Measurements from ENCODE around the gene CMPK1. TPM values are rescaled to one million over a fixed set of nuclear protein-coding genes. Genes with fewer than 3 reads are reported as not detected.
"Not testable (repeated sequence)": the region's sequence is repeated elsewhere in the genome, so short reads cannot be mapped to it uniquely, and the experiment has no call there.

CMPK1 gene
- polyA plus RNA-seq, 2 donors: 81.2 to 105 TPM

DNA sequence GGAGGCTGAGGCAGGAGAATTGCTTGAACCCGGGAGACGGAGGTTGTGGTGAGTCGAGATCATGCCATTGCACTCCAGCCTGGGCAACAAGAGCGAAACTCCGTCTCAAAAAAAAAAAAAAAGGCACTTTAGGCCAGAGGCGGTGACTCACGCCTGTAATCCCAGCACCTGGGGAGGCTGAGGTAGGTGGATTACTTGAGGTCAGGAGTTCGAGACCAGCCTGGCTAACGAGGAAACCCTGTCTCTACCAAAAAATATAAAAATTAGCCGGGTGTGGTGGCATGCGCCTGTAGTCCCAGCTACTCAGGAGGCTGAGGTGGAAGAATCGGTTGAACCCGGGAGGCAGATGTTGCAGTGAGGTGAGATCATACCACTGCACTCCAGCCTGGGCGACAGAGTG is 13.6 kb upstream of the CMPK1 start:
- H3K9me3 ChIP-seq (ENCODE audit: control insufficient read depth in 2 of 2, insufficient read depth in 1 of 2, low read depth in 1 of 2, low read length in 1 of 2); H3K4me1 ChIP-seq (ENCODE audit: control insufficient read depth in 2 of 2, insufficient read depth in 2 of 2, low read length in 1 of 2); H3K27me3 ChIP-seq (ENCODE audit: control insufficient read depth in 1 of 2, insufficient read depth in 2 of 2, low read length in 2 of 2); H3K4me3 ChIP-seq (ENCODE audit: low read depth in 1 of 2, low read length in 2 of 2); H3K36me3 ChIP-seq (ENCODE audit: control insufficient read depth in 2 of 2, insufficient read depth in 2 of 2, low read length in 1 of 2); H3K27ac ChIP-seq (ENCODE audit: low read depth in 2 of 2, low read length in 1 of 2): not testable (repeated sequence)
- WGBS, 2 donors: 92 to 94% methylated on average over 14 of the region's 14 CpGs

DNA sequence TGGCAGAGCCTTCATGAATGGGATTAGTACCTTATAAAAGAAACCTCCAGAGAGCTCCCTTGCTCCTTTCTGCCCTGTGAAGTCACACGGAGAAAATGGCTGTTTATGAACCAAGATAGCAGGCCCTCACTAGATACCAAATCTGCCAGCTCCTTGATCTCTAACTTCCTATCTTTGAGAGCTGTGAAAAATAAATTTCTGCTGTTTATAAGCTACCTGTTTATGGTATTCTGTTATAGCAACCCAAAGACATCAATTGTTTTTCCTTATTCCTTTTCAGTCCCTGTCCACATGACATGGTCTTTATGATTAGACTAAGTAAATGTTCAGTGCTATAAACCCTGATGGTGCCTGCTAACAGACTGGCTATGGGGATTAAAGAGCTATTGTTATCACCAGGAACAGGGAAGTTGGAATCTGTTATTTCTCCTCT is 10.0 kb upstream of the CMPK1 start:
- Histone ChIP-seq H3K27me3 (ENCODE audit: control insufficient read depth in 1 of 2, insufficient read depth in 2 of 2, low read length in 2 of 2) (no peaks in the 10 kb centered on the region), H3K4me1 (ENCODE audit: control insufficient read depth in 2 of 2, insufficient read depth in 2 of 2, low read length in 1 of 2) (peaks cover 0 to 3% of the 10 kb centered on the region in 2 donors), H3K36me3 (ENCODE audit: control insufficient read depth in 2 of 2, insufficient read depth in 2 of 2, low read length in 1 of 2) (no peaks in the 10 kb centered on the region), H3K9me3 (ENCODE audit: control insufficient read depth in 2 of 2, insufficient read depth in 1 of 2, low read depth in 1 of 2, low read length in 1 of 2) (no peaks in the 10 kb centered on the region), H3K27ac (ENCODE audit: low read depth in 2 of 2, low read length in 1 of 2) (peak overlapping the region in 1 of 2 donors; percentile 28), H3K4me3 (ENCODE audit: low read depth in 1 of 2, low read length in 2 of 2) (no peak overlapping the region)
- WGBS, 2 donors: 20 to 40% methylated on average over 1 of the region's 1 CpG

DNA sequence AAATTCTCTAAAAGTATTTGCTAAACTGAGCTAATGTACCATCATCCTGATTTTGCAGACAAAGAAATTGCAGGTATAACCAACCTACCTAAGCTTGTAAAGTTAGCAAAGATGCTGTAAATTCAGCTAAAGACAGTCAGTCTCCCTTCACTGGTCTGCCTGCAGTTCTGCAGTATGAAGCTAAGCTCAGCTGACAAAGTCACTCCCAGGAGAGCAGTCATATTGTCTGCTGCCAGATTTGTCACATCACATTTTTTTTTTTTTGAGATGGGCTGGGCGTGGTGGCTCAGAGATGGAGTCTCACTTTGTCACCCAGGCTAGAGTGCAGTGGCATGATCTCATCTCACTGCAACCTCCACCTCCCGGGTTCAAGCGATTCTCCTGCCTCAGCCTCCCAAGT is 8.9 kb upstream of the CMPK1 start:
- WGBS, 2 donors: 72 to 91% methylated on average over 3 of the region's 3 CpGs

DNA sequence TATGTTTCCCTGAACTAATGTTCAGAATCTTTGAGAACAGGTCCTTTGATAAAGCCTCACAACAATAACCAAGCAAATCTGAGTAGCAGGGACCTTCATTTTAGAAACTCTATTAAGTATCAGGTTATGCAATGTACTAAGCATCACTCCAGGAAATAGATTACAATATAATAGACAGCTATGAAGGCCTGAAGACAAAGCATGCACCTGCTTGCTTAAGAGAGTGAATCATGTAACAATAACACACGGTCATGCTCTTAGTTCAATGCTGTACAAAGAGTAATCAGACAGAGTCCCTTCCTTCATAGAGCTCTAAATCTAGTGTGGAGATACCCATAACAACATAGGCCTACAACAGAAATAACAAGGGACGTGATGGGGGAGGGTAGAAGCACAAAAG is 8.1 kb upstream of the CMPK1 start:
- 59 to 60% methylated on average over 2 of the region's 2 CpGs for WGBS, 2 donors
- Histone ChIP-seq H3K4me1 (ENCODE audit: control insufficient read depth in 2 of 2, insufficient read depth in 2 of 2, low read length in 1 of 2) (peaks cover 0 to 3% of the 10 kb centered on the region in 2 donors), H3K27ac (ENCODE audit: low read depth in 2 of 2, low read length in 1 of 2) (peak overlapping the region; percentile 88 to 89), H3K36me3 (ENCODE audit: control insufficient read depth in 2 of 2, insufficient read depth in 2 of 2, low read length in 1 of 2) (no peaks in the 10 kb centered on the region), H3K4me3 (ENCODE audit: low read depth in 1 of 2, low read length in 2 of 2) (no peak overlapping the region), H3K9me3 (ENCODE audit: control insufficient read depth in 2 of 2, insufficient read depth in 1 of 2, low read depth in 1 of 2, low read length in 1 of 2) (no peaks in the 10 kb centered on the region), H3K27me3 (ENCODE audit: control insufficient read depth in 1 of 2, insufficient read depth in 2 of 2, low read length in 2 of 2) (no peaks in the 10 kb centered on the region)

More for the DNA sequence above, 8.9 kb upstream of the CMPK1 start:
- Histone ChIP-seq H3K9me3 (ENCODE audit: control insufficient read depth in 2 of 2, insufficient read depth in 1 of 2, low read depth in 1 of 2, low read length in 1 of 2) (no peaks in the 10 kb centered on the region), H3K4me3 (ENCODE audit: low read depth in 1 of 2, low read length in 2 of 2) (no peak overlapping the region), H3K27me3 (ENCODE audit: control insufficient read depth in 1 of 2, insufficient read depth in 2 of 2, low read length in 2 of 2) (no peaks in the 10 kb centered on the region), H3K4me1 (ENCODE audit: control insufficient read depth in 2 of 2, insufficient read depth in 2 of 2, low read length in 1 of 2) (peaks cover 0 to 3% of the 10 kb centered on the region in 2 donors), H3K27ac (ENCODE audit: low read depth in 2 of 2, low read length in 1 of 2) (peak overlapping the region; percentile 88 to 89), H3K36me3 (ENCODE audit: control insufficient read depth in 2 of 2, insufficient read depth in 2 of 2, low read length in 1 of 2) (no peaks in the 10 kb centered on the region)

DNA sequence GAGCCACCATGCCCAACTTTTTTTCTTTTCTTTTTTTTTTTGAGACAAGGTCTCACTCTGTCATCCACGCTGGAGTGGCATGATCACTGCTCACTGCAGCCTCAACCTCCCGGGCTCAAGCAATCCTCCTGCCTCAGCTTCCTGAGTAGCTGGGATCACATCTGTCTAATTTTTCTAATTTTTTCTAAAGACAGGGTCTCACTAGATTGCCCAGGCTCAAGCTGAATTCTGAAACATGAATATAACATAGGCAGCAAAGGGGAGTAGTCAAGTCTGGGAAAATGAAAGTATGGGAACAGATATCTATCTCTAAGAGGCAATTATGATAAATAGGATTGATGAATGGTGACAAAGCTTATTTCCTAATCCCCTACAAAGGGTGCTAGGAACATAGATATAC is 7.3 kb upstream of the CMPK1 start:
- H3K4me1 ChIP-seq (ENCODE audit: control insufficient read depth in 2 of 2, insufficient read depth in 2 of 2, low read length in 1 of 2): peaks cover 0 to 3% of the 10 kb centered on the region in 2 donors
- 84 to 86% methylated on average over 2 of the region's 2 CpGs for WGBS, 2 donors

DNA sequence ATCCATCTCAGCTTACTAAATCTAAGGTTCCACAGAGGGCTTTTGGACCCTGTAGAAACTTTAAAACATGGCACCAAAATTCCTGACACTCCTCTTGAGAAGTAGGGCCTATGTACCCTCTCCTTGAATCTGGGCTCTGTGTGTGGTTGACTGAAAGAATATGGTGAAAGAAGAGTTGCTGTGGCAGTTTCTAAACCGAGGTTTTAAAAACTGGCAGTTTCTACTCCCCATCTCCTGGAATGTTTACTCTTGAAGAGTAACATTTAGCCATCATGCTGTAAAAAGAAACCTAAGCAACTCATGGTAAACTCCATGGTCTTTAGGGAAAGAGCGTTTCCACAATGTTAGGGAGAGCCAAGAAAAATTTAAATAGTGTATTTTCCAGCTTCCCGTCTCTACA is 4.6 kb upstream of the CMPK1 start:
- 91 to 93% methylated on average over 3 of the region's 3 CpGs for WGBS, 2 donors
- H3K4me3 ChIP-seq (ENCODE audit: low read depth in 1 of 2, low read length in 2 of 2): no peak overlapping the region
- no peaks in the 10 kb centered on the region for H3K27me3 ChIP-seq (ENCODE audit: control insufficient read depth in 1 of 2, insufficient read depth in 2 of 2, low read length in 2 of 2)
- H3K36me3 ChIP-seq (ENCODE audit: control insufficient read depth in 2 of 2, insufficient read depth in 2 of 2, low read length in 1 of 2): no peaks in the 10 kb centered on the region
- H3K27ac ChIP-seq (ENCODE audit: low read depth in 2 of 2, low read length in 1 of 2): peak overlapping the region; percentile 39 to 82
- H3K4me1 ChIP-seq (ENCODE audit: control insufficient read depth in 2 of 2, insufficient read depth in 2 of 2, low read length in 1 of 2): peaks cover 3% of the 10 kb centered on the region in 2 donors
- H3K9me3 ChIP-seq (ENCODE audit: control insufficient read depth in 2 of 2, insufficient read depth in 1 of 2, low read depth in 1 of 2, low read length in 1 of 2): no peaks in the 10 kb centered on the region

More for the DNA sequence above, 7.3 kb upstream of the CMPK1 start:
- Histone ChIP-seq H3K9me3 (ENCODE audit: control insufficient read depth in 2 of 2, insufficient read depth in 1 of 2, low read depth in 1 of 2, low read length in 1 of 2) (no peaks in the 10 kb centered on the region), H3K36me3 (ENCODE audit: control insufficient read depth in 2 of 2, insufficient read depth in 2 of 2, low read length in 1 of 2) (no peaks in the 10 kb centered on the region), H3K4me3 (ENCODE audit: low read depth in 1 of 2, low read length in 2 of 2) (no peak overlapping the region), H3K27me3 (ENCODE audit: control insufficient read depth in 1 of 2, insufficient read depth in 2 of 2, low read length in 2 of 2) (no peaks in the 10 kb centered on the region), H3K27ac (ENCODE audit: low read depth in 2 of 2, low read length in 1 of 2) (peak overlapping the region; percentile 46 to 79)

DNA sequence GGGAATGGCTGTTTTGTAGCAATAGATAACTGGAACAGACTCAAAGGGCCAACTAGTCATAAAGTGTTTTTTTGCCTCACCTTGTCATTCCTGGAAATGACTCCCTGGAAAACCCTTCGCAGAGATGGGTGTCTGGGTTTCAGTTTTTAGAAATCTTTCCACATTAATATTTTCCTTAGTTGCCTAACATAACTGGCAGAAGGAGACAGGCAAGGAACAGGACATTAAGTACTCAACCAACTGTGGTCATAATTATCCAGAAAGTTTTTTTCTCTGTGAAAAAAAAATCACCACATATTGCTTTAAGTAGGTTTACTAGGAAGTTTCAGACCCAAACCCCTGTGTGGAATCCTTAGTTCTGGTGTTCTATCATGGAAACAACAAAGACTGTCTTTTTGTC is 3.4 kb upstream of the CMPK1 start:
- H3K27me3 ChIP-seq (ENCODE audit: control insufficient read depth in 1 of 2, insufficient read depth in 2 of 2, low read length in 2 of 2): no peaks in the 10 kb centered on the region
- H3K27ac ChIP-seq (ENCODE audit: low read depth in 2 of 2, low read length in 1 of 2): no peak overlapping the region
- H3K4me3 ChIP-seq (ENCODE audit: low read depth in 1 of 2, low read length in 2 of 2): no peak overlapping the region
- WGBS, 2 donors: 83 to 91% methylated on average over 1 of the region's 1 CpG
- H3K9me3 ChIP-seq (ENCODE audit: control insufficient read depth in 2 of 2, insufficient read depth in 1 of 2, low read depth in 1 of 2, low read length in 1 of 2): no peaks in the 10 kb centered on the region
- no peaks in the 10 kb centered on the region for H3K36me3 ChIP-seq (ENCODE audit: control insufficient read depth in 2 of 2, insufficient read depth in 2 of 2, low read length in 1 of 2)
- H3K4me1 ChIP-seq (ENCODE audit: control insufficient read depth in 2 of 2, insufficient read depth in 2 of 2, low read length in 1 of 2): peaks cover 3% of the 10 kb centered on the region in 2 donors

DNA sequence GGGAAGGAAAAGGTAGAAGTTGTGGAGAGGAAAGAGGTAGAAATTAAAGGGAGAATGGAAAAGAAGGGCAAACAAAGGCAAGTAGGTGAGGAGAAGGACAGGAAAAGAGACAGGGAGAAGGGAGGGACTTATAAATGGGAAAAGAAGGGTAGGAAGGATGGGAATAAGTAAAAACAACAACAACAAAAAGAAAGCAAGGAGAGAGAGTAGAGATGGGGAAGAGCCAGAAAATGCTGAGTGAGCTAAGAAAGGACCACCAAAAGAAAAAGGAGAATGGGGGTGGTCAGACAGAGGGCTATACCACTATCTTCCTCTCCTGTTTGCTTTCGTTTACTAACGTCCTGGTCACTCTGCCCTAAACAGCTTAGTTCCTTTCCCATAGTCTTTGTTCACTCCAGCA is 1.7 kb upstream of the CMPK1 start:
- peaks cover 3 to 5% of the 10 kb centered on the region in 2 donors for H3K4me1 ChIP-seq (ENCODE audit: control insufficient read depth in 2 of 2, insufficient read depth in 2 of 2, low read length in 1 of 2)
- WGBS, 2 donors: 85 to 89% methylated on average over 2 of the region's 2 CpGs
- no peaks in the 10 kb centered on the region for H3K9me3 ChIP-seq (ENCODE audit: control insufficient read depth in 2 of 2, insufficient read depth in 1 of 2, low read depth in 1 of 2, low read length in 1 of 2)
- no peaks in the 10 kb centered on the region for H3K36me3 ChIP-seq (ENCODE audit: control insufficient read depth in 2 of 2, insufficient read depth in 2 of 2, low read length in 1 of 2)
- no peaks in the 10 kb centered on the region for H3K27me3 ChIP-seq (ENCODE audit: control insufficient read depth in 1 of 2, insufficient read depth in 2 of 2, low read length in 2 of 2)
- H3K27ac ChIP-seq (ENCODE audit: low read depth in 2 of 2, low read length in 1 of 2): no peak overlapping the region
- H3K4me3 ChIP-seq (ENCODE audit: low read depth in 1 of 2, low read length in 2 of 2): no peak overlapping the region

DNA sequence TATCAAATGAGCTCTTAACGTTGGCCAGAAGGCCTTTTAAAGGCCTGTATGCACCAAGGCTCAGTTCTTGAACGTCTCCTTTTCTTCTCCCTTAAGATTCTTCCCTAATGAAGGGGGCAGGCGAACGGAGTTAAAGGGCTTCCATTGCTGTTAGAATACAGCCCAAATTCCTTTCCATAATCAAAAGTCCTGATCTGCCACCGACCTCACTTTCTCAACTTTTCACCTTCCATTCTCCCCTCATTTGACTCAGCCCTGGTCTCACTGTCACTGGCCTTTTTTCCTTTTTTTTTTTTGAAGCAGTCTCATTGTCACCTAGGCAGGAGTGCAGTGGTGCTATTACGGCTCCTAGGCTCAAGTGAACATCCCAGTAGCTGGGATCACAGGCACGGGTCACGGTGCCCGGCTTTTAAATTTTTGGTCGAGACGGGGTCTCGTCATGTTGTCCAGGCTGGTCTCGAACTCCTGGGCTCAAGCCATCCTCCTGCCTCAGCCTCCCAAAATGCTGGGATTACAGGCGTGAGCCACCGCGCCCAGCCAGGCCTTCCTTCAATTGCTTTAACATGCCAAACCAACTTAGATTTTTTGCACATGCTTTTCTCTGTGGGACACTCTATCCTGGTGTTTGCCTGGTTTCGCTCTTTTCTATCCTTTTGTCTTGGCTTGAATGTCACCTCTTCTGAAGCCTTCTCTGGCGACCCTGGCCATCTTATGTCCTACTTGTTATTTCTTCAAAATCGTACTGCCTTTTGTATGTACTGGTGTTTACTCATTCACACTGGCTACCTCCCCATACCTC is 612 bp upstream of the CMPK1 start:
- Histone ChIP-seq H3K36me3 (ENCODE audit: control insufficient read depth in 2 of 2, insufficient read depth in 2 of 2, low read length in 1 of 2) (no peaks in the 10 kb centered on the region), H3K27ac (ENCODE audit: low read depth in 2 of 2, low read length in 1 of 2) (peak overlapping the region; percentile 98 to 99), H3K4me3 (ENCODE audit: low read depth in 1 of 2, low read length in 2 of 2) (peak overlapping the region; percentile 86 to 96), H3K27me3 (ENCODE audit: control insufficient read depth in 1 of 2, insufficient read depth in 2 of 2, low read length in 2 of 2) (no peaks in the 10 kb centered on the region), H3K4me1 (ENCODE audit: control insufficient read depth in 2 of 2, insufficient read depth in 2 of 2, low read length in 1 of 2) (peaks cover 3% of the 10 kb centered on the region in 2 donors), H3K9me3 (ENCODE audit: control insufficient read depth in 2 of 2, insufficient read depth in 1 of 2, low read depth in 1 of 2, low read length in 1 of 2) (no peaks in the 10 kb centered on the region)
- WGBS, 2 donors: 34 to 40% methylated on average over 19 of the region's 19 CpGs
